ENCODE data around the gene TRPM8. TPM values are rescaled to one million over a fixed set of nuclear protein-coding genes. Genes with fewer than 3 reads are reported as not detected.

TRPM8 gene
- total RNA-seq, 2 donors from 2014 or later: not detected

- Histone ChIP-seq H3K36me3 (ENCODE audit: control insufficient read depth, insufficient read depth, low read length) (no peaks in the 10 kb centered on the region), H3K9me3 (ENCODE audit: control insufficient read depth, low read length) (no peaks in the 10 kb centered on the region), H3K4me3 (ENCODE audit: low read length) (no peak overlapping the region), H3K27me3 (ENCODE audit: control insufficient read depth, insufficient read depth, low read length, poor library complexity, severe bottlenecking) (no peaks in the 10 kb centered on the region), H3K27ac (ENCODE audit: low read depth, low read length) (no peak overlapping the region), H3K9ac (ENCODE audit: extremely low read depth, low read length, poor library complexity, severe bottlenecking) (no peak overlapping the region), H3K4me1 (ENCODE audit: control insufficient read depth, insufficient read depth, low read length) (no peaks in the 10 kb centered on the region)
- Mint-ChIP-seq H3K27ac (no peak overlapping the region), H3K36me3 (ENCODE audit: low read depth) (no peaks in the 10 kb centered on the region), H3K27me3 (ENCODE audit: insufficient read depth) (peaks cover 1% of the 10 kb centered on the region), H3K4me3 (no peak overlapping the region), H3K9me3 (no peaks in the 10 kb centered on the region), H3K4me1 (no peaks in the 10 kb centered on the region)
- no peak for DNase-seq
- TF ChIP-seq CTCF (conservative IDR thresholded peaks at IDR 0.05): no peak
- 85 to 90% methylated on average over 3 to 4 of the region's 4 CpGs for WGBS, 2 experiments (ENCODE audit: insufficient coverage in 1 of 2, insufficient read length in 1 of 2)
Observed at GRCh38 chr2:234058881-234059280, 141.7 kb downstream of the TRPM8 start.

GRCh38 chr2:234060236-234060635, 143.1 kb downstream of the TRPM8 start:
- H3K9me3 Mint-ChIP-seq: no peaks in the 10 kb centered on the region
- no peaks in the 10 kb centered on the region for H3K27me3 Mint-ChIP-seq (ENCODE audit: insufficient read depth)
- H3K9ac ChIP-seq (ENCODE audit: extremely low read depth, low read length, poor library complexity, severe bottlenecking): no peak overlapping the region
- WGBS, 2 experiments (ENCODE audit: insufficient coverage in 1 of 2, insufficient read length in 1 of 2): 78 to 89% methylated on average over 2 to 8 of the region's 8 CpGs
- H3K9me3 ChIP-seq (ENCODE audit: control insufficient read depth, low read length): no peaks in the 10 kb centered on the region
- no peak for DNase-seq
- H3K4me1 Mint-ChIP-seq: no peaks in the 10 kb centered on the region
- H3K27ac ChIP-seq (ENCODE audit: low read depth, low read length): no peak overlapping the region
- H3K4me3 Mint-ChIP-seq: no peak overlapping the region
- H3K36me3 Mint-ChIP-seq (ENCODE audit: low read depth): no peaks in the 10 kb centered on the region
- no peaks in the 10 kb centered on the region for H3K27me3 ChIP-seq (ENCODE audit: control insufficient read depth, insufficient read depth, low read length, poor library complexity, severe bottlenecking)
- no peaks in the 10 kb centered on the region for H3K36me3 ChIP-seq (ENCODE audit: control insufficient read depth, insufficient read depth, low read length)
- H3K4me1 ChIP-seq (ENCODE audit: control insufficient read depth, insufficient read depth, low read length): no peaks in the 10 kb centered on the region
- no peak for TF ChIP-seq CTCF (conservative IDR thresholded peaks at IDR 0.05)
- no peak overlapping the region for H3K27ac Mint-ChIP-seq
- no peak overlapping the region for H3K4me3 ChIP-seq (ENCODE audit: low read length)

- no peaks in the 10 kb centered on the region for H3K36me3 Mint-ChIP-seq (ENCODE audit: low read depth)
- WGBS, 2 experiments (ENCODE audit: insufficient coverage in 1 of 2, insufficient read length in 1 of 2): 79 to 84% methylated on average over 3 to 6 of the region's 6 CpGs
- no peaks in the 10 kb centered on the region for H3K4me1 Mint-ChIP-seq
- Histone ChIP-seq H3K9ac (ENCODE audit: extremely low read depth, low read length, poor library complexity, severe bottlenecking) (no peak overlapping the region), H3K4me3 (ENCODE audit: low read length) (no peak overlapping the region), H3K27me3 (ENCODE audit: control insufficient read depth, insufficient read depth, low read length, poor library complexity, severe bottlenecking) (no peaks in the 10 kb centered on the region), H3K27ac (ENCODE audit: low read depth, low read length) (no peak overlapping the region), H3K4me1 (ENCODE audit: control insufficient read depth, insufficient read depth, low read length) (no peaks in the 10 kb centered on the region), H3K36me3 (ENCODE audit: control insufficient read depth, insufficient read depth, low read length) (no peaks in the 10 kb centered on the region), H3K9me3 (ENCODE audit: control insufficient read depth, low read length) (no peaks in the 10 kb centered on the region)
- H3K9me3 Mint-ChIP-seq: no peaks in the 10 kb centered on the region
- DNase-seq: no peak
- H3K4me3 Mint-ChIP-seq: no peak overlapping the region
- H3K27ac Mint-ChIP-seq: peak overlapping the region; percentile 7
- no peak for TF ChIP-seq CTCF (conservative IDR thresholded peaks at IDR 0.05)
- no peaks in the 10 kb centered on the region for H3K27me3 Mint-ChIP-seq (ENCODE audit: insufficient read depth)
Observed at GRCh38 chr2:234061624-234062257, 144.6 kb downstream of the TRPM8 start.
